HepG2 (cell line): Measurements from ENCODE around the gene ATXN8OS. TPM values are rescaled to one million over a fixed set of nuclear protein-coding genes. Genes with fewer than 3 reads are reported as not detected.

Source experiments
- ATAC-seq: fragments of 200-7000 bp; cut with Tn5 transposase; 3 replicates; pipeline ENCODE4 v1.9.1; 2020; ENCODE audit warnings: mild to moderate bottlenecking, moderate library complexity
- BruUV-seq: library from RNA; stranded (reverse); fragments of 400-500 nt; replicated peaks from 2 replicates; lab custom pipeline; 2021; lab: Mats Ljungman, UMichigan
- CTCF ChIA-PET: fragments of 300-600 bp; formaldehyde crosslinking; extraction: SDS; loops from one replicate; lab custom pipeline; 2021; ENCODE audit warnings: low total read pairs, inconsistent platforms, low intra/inter-chr PET ratio; lab: Yijun Ruan, JAX
- POLR2A ChIA-PET: fragments of 350-600 bp; sonication (Branson Sonifier 250); formaldehyde crosslinking; loops from one replicate; lab custom pipeline; 2020; ENCODE audit warnings: antibody characterized with exemption, inconsistent platforms; lab: Yijun Ruan, JAX
- DNase-seq: peaks from one replicate; pipeline ENCODE4 v3.0.0-alpha.2; 2015; ENCODE audit warnings: low spot score
- FAIRE-seq: peaks from 3 replicates; lab custom pipeline; 2011; peaks lifted over from hg19 to GRCh38; lab: Jason Lieb, UNC
- H2AFZ ChIP-seq: one replicate; pipeline ENCODE4 v1.6.1; 2011; ENCODE audit warnings: low read length, inconsistent platforms
- H3K27ac ChIP-seq: fragments of 300-600 bp; 3 replicates; pipeline ENCODE4 v1.8.0; 2011; ENCODE audit warnings: mixed run types, mild to moderate bottlenecking, mixed read lengths, low read length, inconsistent platforms; ENCODE audit not compliant: insufficient read depth; ENCODE audit errors: extremely low read length
- H3K27me3 ChIP-seq, 2 experiments: fragments of 200-600 bp in 1 of 2; 2 replicates in 1 of 2; 3 replicates in 1 of 2; pipeline versions ENCODE4 v1.6.0 to v1.8.0; 2011; ENCODE audit warnings: low read length in 2 of 2, mild to moderate bottlenecking in 2 of 2, moderate library complexity in 2 of 2, inconsistent platforms in 1 of 2; ENCODE audit not compliant: insufficient read depth in 2 of 2, control insufficient read depth in 1 of 2
- H3K36me3 ChIP-seq, 2 experiments: fragments of 200-600 bp in 1 of 2; replicated peaks in 1 of 2; 2 replicates in 1 of 2; 3 replicates in 1 of 2; pipeline versions ENCODE4 v1.5.1 to v1.8.0; 2011; ENCODE audit warnings: low read length in 2 of 2, inconsistent platforms in 1 of 2; ENCODE audit not compliant: insufficient read depth in 2 of 2, control insufficient read depth in 1 of 2
- H3K4me1 ChIP-seq: 2 replicates; pipeline ENCODE4 v1.5.1; 2012; ENCODE audit warnings: low read length, inconsistent platforms; ENCODE audit not compliant: insufficient read depth
- H3K4me2 ChIP-seq: 2 replicates; pipeline ENCODE4 v1.6.0; 2011; ENCODE audit warnings: low read depth, low read length, inconsistent platforms
- H3K4me3 ChIP-seq, 3 experiments: fragments of 200-600 bp in 1 of 3; sonication (generic), shearing (Covaris generic) in 1 of 3; replicated peaks in 1 of 3; 2 replicates each; pipeline ENCODE4 v1.5.1; 2011 to 2016; ENCODE audit warnings: low read length in 3 of 3, inconsistent platforms in 2 of 3, low read depth in 2 of 3, mild to moderate bottlenecking in 2 of 3, control low read depth in 1 of 3, mixed read lengths in 1 of 3; ENCODE audit not compliant: insufficient read depth in 1 of 3
- H3K79me2 ChIP-seq: one replicate; pipeline ENCODE4 v1.6.1; 2011; ENCODE audit warnings: low read length, inconsistent platforms; ENCODE audit not compliant: insufficient read depth
- H3K9ac ChIP-seq: 2 replicates; pipeline ENCODE4 v1.6.0; 2011; ENCODE audit warnings: mild to moderate bottlenecking, low read depth, low read length, inconsistent platforms; ENCODE audit not compliant: insufficient read depth
- H3K9me3 ChIP-seq: 2 replicates; pipeline ENCODE4 v1.5.1; 2012; ENCODE audit warnings: mild to moderate bottlenecking, low read length
- H4K20me1 ChIP-seq: 2 replicates; pipeline ENCODE4 v1.6.0; 2011; ENCODE audit warnings: inconsistent platforms, mild to moderate bottlenecking, low read length, moderate library complexity; ENCODE audit not compliant: insufficient read depth
- ATF5 ChIP-seq: sonication (generic); formaldehyde crosslinking; IDR thresholded peaks from 2 replicates; pipeline ENCODE4 v1.4.0; 2020; ENCODE audit warnings: mild to moderate bottlenecking, low read depth, missing genetic modification reagents
- DNMT1 ChIP-seq: sonication (generic); formaldehyde crosslinking; IDR thresholded peaks from 2 replicates; pipeline ENCODE4 v1.5.1; 2020; ENCODE audit warnings: mild to moderate bottlenecking, missing genetic modification reagents
- HOXA3 ChIP-seq: sonication (generic); formaldehyde crosslinking; IDR thresholded peaks from 2 replicates; pipeline ENCODE4 v1.5.0; 2020; ENCODE audit warnings: missing genetic modification reagents
- IKZF1 ChIP-seq: fragments of 450-650 bp; IDR thresholded peaks from 2 replicates; pipeline ENCODE4 v1.7.1; 2016
- MED8 ChIP-seq: sonication (generic); formaldehyde crosslinking; IDR thresholded peaks from 2 replicates; pipeline ENCODE4 v1.8.1; 2023; ENCODE audit warnings: mild to moderate bottlenecking, missing genetic modification reagents; ENCODE audit not compliant: insufficient replicate concordance
- NCOR1 ChIP-seq: fragments of 200-600 bp; sonication (generic); IDR thresholded peaks from 2 replicates; pipeline ENCODE4 v1.7.0; 2017; ENCODE audit warnings: antibody characterized with exemption, low read length, borderline replicate concordance
- NR2F6 ChIP-seq, 2 experiments: IDR thresholded peaks; 2 replicates each; pipeline ENCODE4 v1.6.1; 2016; ENCODE audit warnings: antibody characterized with exemption in 1 of 2, mild to moderate bottlenecking in 1 of 2
- PATZ1 ChIP-seq: sonication (generic); formaldehyde crosslinking; IDR thresholded peaks from 2 replicates; pipeline ENCODE4 v1.4.0; 2020; ENCODE audit warnings: missing genetic modification reagents
- SKIL ChIP-seq: sonication (generic); formaldehyde crosslinking; IDR thresholded peaks from 2 replicates; pipeline ENCODE4 v1.8.0; 2022; ENCODE audit warnings: missing genetic modification reagents, mild to moderate bottlenecking, moderate library complexity, borderline replicate concordance
- WGBS: methylation state at CpG from one replicate; pipeline ENCODE4 v1.1.6; 2017; ENCODE audit warnings: low lambda C conversion rate; 5-methylcytosine and 5-hydroxymethylcytosine counted together
- in situ Hi-C: cut with HindIII; loops from 2 replicates; pipeline ENCODE4 v1.10.0; 2017; ENCODE audit warnings: low pct_unique_long_range_greater_than_20kb; ENCODE audit not compliant: extremely low pct_ligation_motif_present
- intact Hi-C: fragments of 100-400 bp; cut with micrococcal nuclease; formaldehyde crosslinking; loops from one replicate; pipeline ENCODE4 v1.10.0; 2022; ENCODE audit not compliant: unreplicated experiment
- polyA plus RNA-seq, 8 experiments: library from polyadenylated mRNA; depleted of rRNA in 3 of 8; stranded (reverse) in 7 of 8; unstranded in 1 of 8; fragments of >200 nt; fragmentation: Illumina TruSeq in 4 of 8; extraction: Trizol in 4 of 8; gene quantifications; 2 replicates each; pipeline versions ENCODE4 v1.2.1 to v1.2.3, GENCODE V29; 2011 to 2016; ENCODE audit warnings: low read depth in 4 of 8, missing spikeins in 1 of 8, mixed read lengths in 1 of 8; ENCODE audit not compliant: insufficient read depth in 1 of 8
- total RNA-seq, 5 experiments: library from RNA; depleted of rRNA; stranded (reverse); fragments of >200 nt; fragmentation: Illumina TruSeq; extraction: Trizol; gene quantifications; 2 replicates each; pipeline ENCODE4 v1.2.3, GENCODE V29; 2016; ENCODE audit warnings: low read depth in 1 of 5

ATXN8OS gene
- total and polyA plus RNA-seq, 2 of the 13 experiments (the other 11 are each of a cell fraction or from before 2014, with no cell fraction given): not detected

GRCh38 chr13:70088926-70089325, 18.7 kb upstream of the ATXN8OS start (continued):
- no peak for TF ChIP-seq SKIL (CRISPR knock-in tag)
- TF ChIP-seq HOXA3 (CRISPR knock-in tag): no peak
- no peak for TF ChIP-seq ATF5
- TF ChIP-seq DNMT1 (CRISPR knock-in tag): no peak

GRCh38 chr13:70090036-70090723, 17.4 kb upstream of the ATXN8OS start:
- no peak overlapping the region for H3K27ac ChIP-seq
- H3K79me2 ChIP-seq: no peaks in the 10 kb centered on the region
- intact Hi-C loops (no loop called here), in situ Hi-C loops (loop anchor here (25.0 kb wide), 1 partner anchor 472 kb away; no protein-coding TSS in a partner anchor)
- ATAC-seq (no peak), FAIRE-seq (no peak), DNase-seq (no peak)
- no peak overlapping the region for H2AFZ ChIP-seq
- H3K4me3 ChIP-seq: no peak overlapping the region
- ChIA-PET POLR2A (no interaction called here), CTCF (no interaction called here)
- WGBS: 2% methylated on average over 2 of the region's 2 CpGs
- H3K9me3 ChIP-seq: no peaks in the 10 kb centered on the region
- H3K36me3 ChIP-seq: no peaks in the 10 kb centered on the region
- no peaks in the 10 kb centered on the region for H3K4me1 ChIP-seq
- H3K4me2 ChIP-seq: no peak overlapping the region
- BruUV-seq: no TSS peak
- no peak overlapping the region for H3K9ac ChIP-seq
- no peaks in the 10 kb centered on the region for H3K27me3 ChIP-seq
- TF ChIP-seq MED8 (CRISPR knock-in tag) (no peak), IKZF1 (no peak), PATZ1 (CRISPR knock-in tag) (no peak), NCOR1 (no peak), NR2F6 (IDR thresholded peaks at IDR 0.05) (no peak), NR2F6 (CRISPR knock-in tag; IDR thresholded peaks at IDR 0.05) (no peak)
- no peaks in the 10 kb centered on the region for H4K20me1 ChIP-seq
